A673 (cell line): ENCODE measurements around the gene GAB1. TPM values are rescaled to one million over a fixed set of nuclear protein-coding genes. Genes with fewer than 3 reads are reported as not detected.

ENCODE experiments used
- BruUV-seq: library from RNA; stranded (reverse); fragments of 400-500 nt; replicated peaks from 2 replicates; lab custom pipeline; 2021; lab: Mats Ljungman, UMichigan
- CTCF ChIA-PET: fragments of 300-600 bp; sonication (Branson Sonifier 250); formaldehyde crosslinking; loops from one replicate; lab custom pipeline; 2022; ENCODE audit warnings: antibody characterized with exemption; lab: Charles Lee
- POLR2A ChIA-PET: fragments of 300-600 bp; sonication (Branson Sonifier 250); formaldehyde crosslinking; loops from one replicate; lab custom pipeline; 2022; ENCODE audit warnings: antibody characterized with exemption; ENCODE audit not compliant: low non-redundant PET; lab: Charles Lee
- DNase-seq: peaks from one replicate; pipeline ENCODE4 v3.0.0-alpha.2; 2015; ENCODE audit warnings: low spot score
- H3K27ac ChIP-seq: fragments of 200-600 bp; sonication (generic); 2 replicates; pipeline ENCODE4 v1.5.1; 2016; ENCODE audit warnings: mixed run types, low read depth, mild to moderate bottlenecking, mixed read lengths, antibody characterized with exemption, low read length; ENCODE audit not compliant: poor library complexity, severe bottlenecking
- H3K27me3 ChIP-seq: fragments of 200-600 bp; sonication (generic); replicated peaks from 2 replicates; pipeline ENCODE4 v1.6.1; 2017; ENCODE audit warnings: mixed run types, low read depth, mild to moderate bottlenecking, mixed read lengths, antibody characterized with exemption, low read length; ENCODE audit not compliant: insufficient read depth, poor library complexity
- H3K36me3 ChIP-seq: fragments of 200-600 bp; sonication (generic); 2 replicates; pipeline ENCODE4 v1.6.1; 2016; ENCODE audit warnings: mixed run types, mild to moderate bottlenecking, mixed read lengths, antibody characterized with exemption, low read length; ENCODE audit not compliant: insufficient read depth, poor library complexity, severe bottlenecking
- H3K4me1 ChIP-seq: fragments of 200-600 bp; sonication (generic); 2 replicates; pipeline ENCODE4 v1.6.1; 2017; ENCODE audit warnings: mixed run types, mild to moderate bottlenecking, mixed read lengths, antibody characterized with exemption, low read length; ENCODE audit not compliant: insufficient read depth, poor library complexity, severe bottlenecking
- H3K4me3 ChIP-seq: fragments of 200-600 bp; sonication (generic); 2 replicates; pipeline ENCODE4 v1.5.1; 2016; ENCODE audit warnings: low read depth, mixed run types, mild to moderate bottlenecking, mixed read lengths, low read length; ENCODE audit not compliant: poor library complexity, severe bottlenecking
- H3K9me3 ChIP-seq: fragments of 200-600 bp; sonication (generic); 2 replicates; pipeline ENCODE4 v1.6.1; 2016; ENCODE audit warnings: mixed run types, low read depth, mild to moderate bottlenecking, mixed read lengths, antibody characterized with exemption, low read length; ENCODE audit not compliant: poor library complexity, severe bottlenecking
- EZH2 ChIP-seq: fragments of 200-600 bp; sonication (generic); IDR thresholded peaks from 2 replicates; pipeline ENCODE4 v1.6.1; 2017; ENCODE audit warnings: borderline replicate concordance, low read depth, mild to moderate bottlenecking, mixed read lengths, antibody characterized with exemption, low read length; ENCODE audit not compliant: poor library complexity, severe bottlenecking
- intact Hi-C: fragments of 100-400 bp; cut with micrococcal nuclease; formaldehyde crosslinking; loops from one replicate; pipeline ENCODE4 v1.10.0; 2022; ENCODE audit not compliant: unreplicated experiment
- total RNA-seq: library from RNA; stranded (reverse); gene quantifications from 2 replicates; pipeline ENCODE4 v1.2.3, GENCODE V29; 2021
- TF ChIP-seq, protein P1 (sequence below): fragments of 300-800, 200-600 bp; sonication (generic); conservative IDR thresholded peaks from 2 replicates; pipeline ENCODE4 v1.5.1; 2017; ENCODE audit warnings: low read depth, mild to moderate bottlenecking, antibody characterized with exemption, low read length, moderate library complexity, mixed read lengths

Gene GAB1
- total RNA-seq, 1 experiment from 2014 or later: 27.6 TPM

DNA sequence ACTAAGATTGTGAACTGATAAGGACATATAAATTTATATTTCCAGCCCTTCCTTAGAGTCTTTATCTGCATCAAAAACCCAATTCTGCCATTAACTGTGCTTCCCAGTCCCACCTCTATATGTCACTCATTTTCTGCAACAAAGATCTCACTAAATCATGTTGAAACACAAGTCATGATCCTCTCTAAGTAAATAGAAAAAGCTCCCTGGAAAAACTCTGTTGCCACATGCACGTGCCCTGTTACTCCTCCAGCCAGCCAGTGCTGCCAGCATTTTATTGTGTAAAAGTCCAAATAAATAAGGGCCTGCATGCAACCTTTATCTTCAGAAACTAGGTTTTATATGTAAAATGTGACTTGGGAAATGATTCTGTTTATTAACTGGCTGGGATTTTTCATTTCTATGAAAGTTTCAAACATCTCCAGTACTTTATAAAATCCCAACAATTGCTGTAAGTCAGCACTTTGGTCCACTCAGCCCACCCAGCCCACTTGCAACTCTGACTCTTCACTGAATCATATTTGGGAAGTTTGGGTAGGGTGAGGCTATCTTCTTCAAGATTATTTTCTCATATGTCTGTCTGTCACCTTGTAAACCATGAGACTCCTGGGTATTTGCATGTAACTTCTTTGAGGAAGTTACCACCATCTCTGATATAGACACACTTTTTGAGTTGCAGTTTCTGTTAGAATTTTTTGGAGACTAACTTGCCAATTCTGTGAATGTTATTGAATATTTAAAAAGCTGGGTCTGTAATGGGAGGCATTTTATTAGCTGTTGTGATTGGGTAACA lies 136.9 kb downstream of the GAB1 start:
- intact Hi-C loops: loop anchor here (5.0 kb wide), 1 partner anchor 76 kb away; no protein-coding TSS in a partner anchor
- TF ChIP-seq EZH2: no peak
- TF ChIP-seq, protein P1, sequence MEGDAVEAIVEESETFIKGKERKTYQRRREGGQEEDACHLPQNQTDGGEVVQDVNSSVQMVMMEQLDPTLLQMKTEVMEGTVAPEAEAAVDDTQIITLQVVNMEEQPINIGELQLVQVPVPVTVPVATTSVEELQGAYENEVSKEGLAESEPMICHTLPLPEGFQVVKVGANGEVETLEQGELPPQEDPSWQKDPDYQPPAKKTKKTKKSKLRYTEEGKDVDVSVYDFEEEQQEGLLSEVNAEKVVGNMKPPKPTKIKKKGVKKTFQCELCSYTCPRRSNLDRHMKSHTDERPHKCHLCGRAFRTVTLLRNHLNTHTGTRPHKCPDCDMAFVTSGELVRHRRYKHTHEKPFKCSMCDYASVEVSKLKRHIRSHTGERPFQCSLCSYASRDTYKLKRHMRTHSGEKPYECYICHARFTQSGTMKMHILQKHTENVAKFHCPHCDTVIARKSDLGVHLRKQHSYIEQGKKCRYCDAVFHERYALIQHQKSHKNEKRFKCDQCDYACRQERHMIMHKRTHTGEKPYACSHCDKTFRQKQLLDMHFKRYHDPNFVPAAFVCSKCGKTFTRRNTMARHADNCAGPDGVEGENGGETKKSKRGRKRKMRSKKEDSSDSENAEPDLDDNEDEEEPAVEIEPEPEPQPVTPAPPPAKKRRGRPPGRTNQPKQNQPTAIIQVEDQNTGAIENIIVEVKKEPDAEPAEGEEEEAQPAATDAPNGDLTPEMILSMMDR: no peak

DNA sequence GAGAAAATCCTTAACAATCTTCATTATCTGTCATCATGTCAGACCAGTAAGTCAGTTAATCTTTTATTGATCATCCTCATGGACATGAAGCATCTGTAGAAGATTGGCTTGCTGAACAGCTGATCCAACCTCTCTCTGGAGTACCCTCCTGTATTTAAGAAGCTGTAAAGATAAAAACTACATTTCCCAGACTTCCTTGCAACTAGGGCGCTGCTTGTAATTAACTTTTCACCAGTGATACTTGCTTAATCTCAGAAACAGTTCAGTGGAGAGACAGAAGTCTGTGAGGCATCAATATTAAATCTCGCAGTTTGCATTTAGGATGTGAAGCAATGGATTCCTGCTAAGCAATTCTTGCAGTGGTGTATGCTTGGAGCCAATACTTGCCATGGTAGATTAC lies 140.8 kb downstream of the GAB1 start:
- ChIA-PET POLR2A (no interaction called here), CTCF (no interaction called here)
- DNase-seq: no peak
- H3K27ac ChIP-seq: no peak overlapping the region
- intact Hi-C loops: no loop called here
- H3K9me3 ChIP-seq: no peaks in the 10 kb centered on the region
- BruUV-seq: no TSS peak
- H3K4me3 ChIP-seq: no peak overlapping the region
- no peak for TF ChIP-seq EZH2
- TF ChIP-seq, protein P1: no peak
- H3K4me1 ChIP-seq: no peaks in the 10 kb centered on the region
- H3K36me3 ChIP-seq: no peaks in the 10 kb centered on the region
- no peaks in the 10 kb centered on the region for H3K27me3 ChIP-seq

More for the DNA sequence above, 136.9 kb downstream of the GAB1 start:
- Histone ChIP-seq H3K9me3 (no peaks in the 10 kb centered on the region), H3K27ac (no peak overlapping the region), H3K4me1 (no peaks in the 10 kb centered on the region), H3K27me3 (no peaks in the 10 kb centered on the region), H3K36me3 (no peaks in the 10 kb centered on the region), H3K4me3 (no peak overlapping the region)
- no TSS peak for BruUV-seq
- ChIA-PET POLR2A (no interaction called here), CTCF (no interaction called here)
- no peak for DNase-seq

DNA sequence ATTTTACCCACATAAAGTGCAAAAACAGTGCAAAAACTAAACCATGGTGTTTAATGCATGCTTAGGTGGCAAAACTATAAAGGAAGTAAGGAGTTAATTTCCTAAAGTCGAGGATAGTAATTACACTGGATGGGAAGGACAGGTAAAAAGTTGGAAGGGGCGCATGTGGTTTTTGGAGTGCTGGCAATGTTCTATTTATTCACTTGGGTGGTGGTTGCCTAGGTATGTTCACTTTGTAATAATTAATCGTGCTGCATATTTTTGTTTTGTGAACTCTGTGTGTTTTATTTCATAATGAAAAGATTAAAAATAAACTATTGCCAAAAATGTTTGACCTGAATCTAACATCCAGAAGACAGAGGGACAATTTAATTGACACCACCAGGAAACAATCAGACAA lies 144.7 kb downstream of the GAB1 start:
- ChIA-PET POLR2A (interaction anchor here (0.6 kb wide), 1 partner anchor 138 kb away, joined by 3 read pairs; no protein-coding TSS in a partner anchor), CTCF (no interaction called here)
- DNase-seq: no peak
- Histone ChIP-seq H3K4me3 (no peak overlapping the region), H3K27me3 (no peaks in the 10 kb centered on the region), H3K36me3 (no peaks in the 10 kb centered on the region), H3K9me3 (no peaks in the 10 kb centered on the region), H3K4me1 (no peaks in the 10 kb centered on the region), H3K27ac (no peak overlapping the region)
- TF ChIP-seq, protein P1: no peak
- no peak for TF ChIP-seq EZH2
- intact Hi-C loops: loop anchor here (5.0 to 10.0 kb wide), 2 partner anchors 494 to 607 kb away; no protein-coding TSS in a partner anchor
- no TSS peak for BruUV-seq
